ENCODE measurements around the gene TBC1D22A.

GRCh38 chr22:46881373-46882118 is 119.1 kb downstream of the TBC1D22A start:
- TF ChIP-seq CTCF (IDR thresholded peaks at IDR 0.05) = no peak
- no peak for TF ChIP-seq POLR2A (IDR thresholded peaks at IDR 0.05)

Data from ovary (tissue), 3 donors.